ENCODE data around the gene DDA1. TPM values are rescaled to one million over a fixed set of nuclear protein-coding genes. Genes with fewer than 3 reads are reported as not detected.
"Not testable (repeated sequence)": the region's sequence is repeated elsewhere in the genome, so short reads cannot be mapped to it uniquely, and the experiment has no call there.

Gene DDA1
- total and polyA plus RNA-seq, 8 donors = 2.2 to 63.7 (median 39.4) TPM

DNA sequence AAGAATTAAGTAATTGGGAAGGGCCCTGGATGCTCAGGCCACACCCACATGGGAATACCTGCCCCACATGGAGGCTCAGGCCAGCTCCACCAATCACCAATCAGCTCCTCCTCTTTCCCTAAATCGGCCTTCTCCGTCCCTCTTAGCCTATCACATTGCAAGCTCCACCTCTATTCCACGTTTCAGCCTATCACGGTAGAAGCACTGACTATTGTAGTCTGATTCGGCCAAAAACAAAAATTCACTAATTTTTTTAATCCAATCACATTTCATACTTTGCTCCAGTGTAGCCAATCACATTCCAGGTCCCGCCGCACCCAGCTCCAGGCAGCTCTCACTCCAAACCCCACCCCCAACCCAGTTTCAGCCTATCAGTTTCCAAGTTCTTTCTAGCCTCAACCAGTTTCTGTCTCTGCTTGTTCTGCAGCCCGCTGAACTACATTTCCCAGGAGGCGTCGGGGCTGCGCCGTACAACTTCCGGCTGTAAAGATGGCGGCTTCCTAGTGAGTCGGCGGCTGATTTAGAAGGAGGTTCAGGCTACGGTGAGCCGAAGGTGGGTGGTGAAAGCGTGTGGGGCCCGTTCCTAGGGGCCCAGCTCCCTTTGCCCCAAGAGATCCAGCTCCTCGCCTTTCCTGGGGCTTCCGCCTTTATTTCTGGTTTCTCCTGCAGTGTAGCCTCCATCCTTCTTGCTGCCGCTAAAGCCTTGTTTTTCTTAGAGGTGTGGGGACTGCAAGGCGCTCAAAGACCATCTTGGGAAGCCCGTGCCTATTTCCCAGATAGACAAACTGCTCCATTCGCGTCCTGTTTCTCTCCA lies 42.2 kb upstream of the DDA1 start, which contains the start of gene BABAM1:
Gene BABAM1, plus strand, starts transcription at position 469 of the 814 bp plus-strand sequence. CDS start 1,364 bp downstream, outside the sequence.
- peak within 1 kb of the TSS; percentile 38 to 84 (median 77) for H3K27ac ChIP-seq
- intact Hi-C loops (cut with DNase I; ENCODE audit: low total_unique reads) = no loop called here
- 0 to 1% (median 0%) methylated on average over 27 of the region's 27 CpGs for WGBS, 5 donors

DNA sequence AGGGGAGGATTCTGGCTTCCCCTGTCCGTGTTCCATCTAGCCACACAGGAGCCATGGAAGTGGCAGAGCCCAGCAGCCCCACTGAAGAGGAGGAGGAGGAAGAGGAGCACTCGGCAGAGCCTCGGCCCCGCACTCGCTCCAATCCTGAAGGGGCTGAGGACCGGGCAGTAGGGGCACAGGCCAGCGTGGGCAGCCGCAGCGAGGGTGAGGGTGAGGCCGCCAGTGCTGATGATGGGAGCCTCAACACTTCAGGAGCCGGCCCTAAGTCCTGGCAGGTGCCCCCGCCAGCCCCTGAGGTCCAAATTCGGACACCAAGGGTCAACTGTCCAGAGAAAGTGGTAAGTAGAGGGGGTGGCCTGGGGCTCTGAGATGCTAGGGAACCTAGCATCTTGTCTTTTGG lies 40.6 kb upstream of the DDA1 start:
- H3K9me3 ChIP-seq = no peaks in the 10 kb centered on the region
- peaks cover 6 to 20% (median 17%) of the 10 kb centered on the region in 4 donors for H3K4me1 ChIP-seq
- 91 to 100% (median 94%) methylated on average over 7 to 13 of the region's 13 CpGs for WGBS, 5 donors
- TF ChIP-seq POLR2A (IDR thresholded peaks at IDR 0.05) = no peak
- TF ChIP-seq, protein P1, sequence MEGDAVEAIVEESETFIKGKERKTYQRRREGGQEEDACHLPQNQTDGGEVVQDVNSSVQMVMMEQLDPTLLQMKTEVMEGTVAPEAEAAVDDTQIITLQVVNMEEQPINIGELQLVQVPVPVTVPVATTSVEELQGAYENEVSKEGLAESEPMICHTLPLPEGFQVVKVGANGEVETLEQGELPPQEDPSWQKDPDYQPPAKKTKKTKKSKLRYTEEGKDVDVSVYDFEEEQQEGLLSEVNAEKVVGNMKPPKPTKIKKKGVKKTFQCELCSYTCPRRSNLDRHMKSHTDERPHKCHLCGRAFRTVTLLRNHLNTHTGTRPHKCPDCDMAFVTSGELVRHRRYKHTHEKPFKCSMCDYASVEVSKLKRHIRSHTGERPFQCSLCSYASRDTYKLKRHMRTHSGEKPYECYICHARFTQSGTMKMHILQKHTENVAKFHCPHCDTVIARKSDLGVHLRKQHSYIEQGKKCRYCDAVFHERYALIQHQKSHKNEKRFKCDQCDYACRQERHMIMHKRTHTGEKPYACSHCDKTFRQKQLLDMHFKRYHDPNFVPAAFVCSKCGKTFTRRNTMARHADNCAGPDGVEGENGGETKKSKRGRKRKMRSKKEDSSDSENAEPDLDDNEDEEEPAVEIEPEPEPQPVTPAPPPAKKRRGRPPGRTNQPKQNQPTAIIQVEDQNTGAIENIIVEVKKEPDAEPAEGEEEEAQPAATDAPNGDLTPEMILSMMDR (IDR thresholded peaks at IDR 0.05) = no peak
- no peak for TF ChIP-seq EP300 (IDR thresholded peaks at IDR 0.05)
- no peak for TF ChIP-seq POLR2AphosphoS5 (IDR thresholded peaks at IDR 0.05)
- no peak for DNase-seq
- intact Hi-C loops (cut with DNase I; ENCODE audit: low total_unique reads) = no loop called here
- no peak overlapping the region for H3K4me3 ChIP-seq
- no peak overlapping the region for H3K27ac ChIP-seq
- peaks cover 19 to 52% (median 52%) of the 10 kb centered on the region in 4 donors for H3K36me3 ChIP-seq
- H3K27me3 ChIP-seq = no peaks in the 10 kb centered on the region

More for the DNA sequence above, 42.2 kb upstream of the DDA1 start, which contains the start of gene BABAM1:
- TF ChIP-seq POLR2A (IDR thresholded peaks at IDR 0.05) = no peak
- peak; percentile 55 to 77 (median 64) for TF ChIP-seq POLR2AphosphoS5 (IDR thresholded peaks at IDR 0.05)
- H3K4me3 ChIP-seq = peak within 1 kb of the TSS; percentile 69 to 82 (median 78)
- no peaks in the 10 kb centered on the region for H3K27me3 ChIP-seq
- H3K36me3 ChIP-seq = peaks cover 14 to 36% (median 36%) of the 10 kb centered on the region in 4 donors
- no peaks in the 10 kb centered on the region for H3K9me3 ChIP-seq
- peak; percentile 96 to 99 for DNase-seq
- peaks cover 6 to 20% (median 17%) of the 10 kb centered on the region in 4 donors for H3K4me1 ChIP-seq

GRCh38 chr19:17274892-17275291 lies 34.5 kb upstream of the DDA1 start:
- H3K4me1 ChIP-seq, H3K4me3 ChIP-seq, DNase-seq, H3K27me3 ChIP-seq, H3K9me3 ChIP-seq, H3K27ac ChIP-seq: not testable (repeated sequence)
- 96 to 98% (median 96%) methylated on average over 3 of the region's 3 CpGs for WGBS, 5 donors
- intact Hi-C loops (cut with DNase I; ENCODE audit: low total_unique reads) = loop anchor here (5.0 kb wide), 1 partner anchor 203 kb away; no protein-coding TSS in a partner anchor
- H3K36me3 ChIP-seq = peaks cover 49 to 100% (median 98%) of the 10 kb centered on the region in 4 donors

GRCh38 chr19:17275441-17276175 lies 33.8 kb upstream of the DDA1 start:
- 92 to 95% (median 94%) methylated on average over 19 of the region's 19 CpGs for WGBS, 5 donors
- Histone ChIP-seq H3K4me1 (no peaks in the 10 kb centered on the region), H3K27ac (no peak overlapping the region), H3K4me3 (no peak overlapping the region), H3K36me3 (peaks cover 44 to 94% (median 91%) of the 10 kb centered on the region in 4 donors), H3K9me3 (no peaks in the 10 kb centered on the region), H3K27me3 (no peaks in the 10 kb centered on the region)
- TF ChIP-seq POLR2A (IDR thresholded peaks at IDR 0.05) (no peak), POLR2AphosphoS5 (IDR thresholded peaks at IDR 0.05) (no peak), EP300 (IDR thresholded peaks at IDR 0.05) (no peak)
- TF ChIP-seq, protein P1 (IDR thresholded peaks at IDR 0.05) = no peak
- no peak for DNase-seq
- intact Hi-C loops (cut with DNase I; ENCODE audit: low total_unique reads) = loop anchor here (5.0 kb wide), 1 partner anchor 203 kb away; no protein-coding TSS in a partner anchor

DNA sequence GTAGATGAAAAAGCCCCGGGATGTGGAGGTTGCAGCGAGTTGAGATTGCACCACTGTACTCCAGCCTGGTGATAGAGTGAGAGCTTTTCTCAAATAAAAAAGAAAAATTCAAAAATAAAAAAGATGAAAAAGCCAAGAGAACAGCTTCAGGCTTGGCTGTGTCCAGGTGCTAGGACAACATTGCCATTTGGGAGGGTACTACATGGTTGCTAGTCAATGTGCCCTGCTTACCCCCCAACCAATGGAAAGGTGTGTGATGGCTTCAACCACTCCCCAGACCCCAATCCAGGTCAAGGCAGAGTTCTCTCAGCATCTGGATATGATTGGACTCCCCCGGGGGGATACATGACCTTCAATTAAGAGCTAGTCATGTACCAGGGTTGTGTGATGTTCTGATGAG lies 29.9 kb upstream of the DDA1 start:
- TF ChIP-seq POLR2A (IDR thresholded peaks at IDR 0.05) (no peak), EP300 (IDR thresholded peaks at IDR 0.05) (no peak), POLR2AphosphoS5 (IDR thresholded peaks at IDR 0.05) (no peak)
- TF ChIP-seq, protein P1 (IDR thresholded peaks at IDR 0.05) = no peak

More for the DNA sequence above, 29.9 kb upstream of the DDA1 start:
- Histone ChIP-seq H3K27me3 (peaks cover 3 to 27% (median 15%) of the 10 kb centered on the region in 3 donors), H3K4me1 (peaks cover 12 to 20% (median 16%) of the 10 kb centered on the region in 4 donors), H3K9me3 (no peaks in the 10 kb centered on the region), H3K36me3 (peaks cover 26 to 56% (median 53%) of the 10 kb centered on the region in 4 donors), H3K4me3 (no peak overlapping the region), H3K27ac (no peak overlapping the region)
- 61 to 91% (median 76%) methylated on average over 3 of the region's 3 CpGs for WGBS, 5 donors
- intact Hi-C loops (cut with DNase I; ENCODE audit: low total_unique reads) = loop anchor here (5.0 kb wide), 1 partner anchor 207 kb away; no protein-coding TSS in a partner anchor
- no peak for DNase-seq
